Stimulated activated CD4-positive, alpha-beta T cell treated with anti-CD3 and anti-CD28 coated beads, TNF-alpha, amount 100 ng/mL, for 24 hours (primary cell): ENCODE measurements around the gene TAF13.
"Not testable (repeated sequence)": the region's sequence is repeated elsewhere in the genome, so short reads cannot be mapped to it uniquely, and the experiment has no call there.

Source experiments
- DNase-seq, 3 experiments: peaks; one replicate each; pipeline ENCODE4 v3.0.0-alpha.2; 2020; ENCODE audit warnings: low read depth in 3 of 3

Gene TAF13

GRCh38 chr1:109091839-109092193 lies 16.0 kb upstream of the TAF13 start:
- DNase-seq, result no peak

GRCh38 chr1:109091078-109091838 lies 15.5 kb upstream of the TAF13 start:
- DNase-seq, result no peak

GRCh38 chr1:109090196-109091077 lies 14.6 kb upstream of the TAF13 start, which contains the start of gene TMEM167B:
Gene TMEM167B (plus strand): TSS chr1:109090764. CDS start chr1:109090873, 109 bp downstream.
- peak; percentile 73 to 88 (median 80) for DNase-seq

- peak in 1 of 3 experiments; percentile 38 for DNase-seq
These were observed 13.6 kb upstream of the TAF13 start for GRCh38 chr1:109089242-109090015.

GRCh38 chr1:109084563-109085517 lies 9.0 kb upstream of the TAF13 start:
- DNase-seq, result no peak

- no peak for DNase-seq
These were observed 8.1 kb upstream of the TAF13 start for GRCh38 chr1:109083923-109084322.

GRCh38 chr1:109083501-109083900 lies 7.7 kb upstream of the TAF13 start:
- DNase-seq, result no peak

GRCh38 chr1:109080441-109081082 lies 4.8 kb upstream of the TAF13 start:
- DNase-seq, result no peak

- no peak for DNase-seq
These were observed 3.4 kb upstream of the TAF13 start for GRCh38 chr1:109079240-109079622.

GRCh38 chr1:109078317-109078716 lies 2.5 kb upstream of the TAF13 start:
- DNase-seq, result no peak

GRCh38 chr1:109069294-109069693 lies 6.5 kb downstream of the TAF13 start:
- DNase-seq, result no peak

- no peak for DNase-seq
These were observed 7.9 kb downstream of the TAF13 start for GRCh38 chr1:109067883-109068282.

GRCh38 chr1:109065137-109065536 lies 10.7 kb downstream of the TAF13 start:
- no peak for DNase-seq

- DNase-seq, result no peak
These were observed 14.6 kb downstream of the TAF13 start for GRCh38 chr1:109061183-109061582.

- no peak for DNase-seq
These were observed 15.1 kb downstream of the TAF13 start for GRCh38 chr1:109060707-109061106.

GRCh38 chr1:109059026-109059425 lies 16.8 kb downstream of the TAF13 start:
- no peak for DNase-seq

- DNase-seq, result no peak
These were observed 19.7 kb downstream of the TAF13 start for GRCh38 chr1:109056064-109056463.

GRCh38 chr1:109052145-109052544 lies 23.7 kb downstream of the TAF13 start:
- not testable (repeated sequence) for DNase-seq

GRCh38 chr1:109050228-109050995 lies 25.4 kb downstream of the TAF13 start:
- no peak for DNase-seq

- no peak for DNase-seq
These were observed 27.5 kb downstream of the TAF13 start for GRCh38 chr1:109048335-109048734.
